ENCODE measurements around the gene ATPAF1.

- TF ChIP-seq CTCF (conservative IDR thresholded peaks at IDR 0.05) (no peak; the same call in 1 of the 2 replicates), ZFX (IDR thresholded peaks at IDR 0.05) (no peak)
These were observed 24.0 kb upstream of the ATPAF1 start for GRCh38 chr1:46691997-46692790.

Measured in C4-2B (cell line).